Frontal cortex (tissue), 1 donor: ENCODE data around the gene ANGPT4. TPM values are rescaled to one million over a fixed set of nuclear protein-coding genes. Genes with fewer than 3 reads are reported as not detected.

ENCODE experiments used
- total RNA-seq: library from RNA; depleted of rRNA; stranded (reverse); fragments of >200 nt; gene quantifications from one replicate; pipeline ENCODE4 v1.2.3, GENCODE V29; 2014

ANGPT4 gene
- total RNA-seq, 1 donor from 2014 or later: not detected

Other genes with a start within 250 kb of the ANGPT4 start
- gene SCRT2, start 240.5 kb downstream of the ANGPT4 start, total RNA-seq: 1.6 TPM
- under 0.01 TPM for gene SLC52A3, start 147.8 kb downstream of the ANGPT4 start, total RNA-seq
- 8.6 TPM for gene FAM110A, start 82.6 kb downstream of the ANGPT4 start, total RNA-seq
- gene RSPO4, start 86.0 kb upstream of the ANGPT4 start, total RNA-seq: under 0.01 TPM
- 24.5 TPM for gene PSMF1, start 202.3 kb upstream of the ANGPT4 start, total RNA-seq